AG04449 (cell line): ENCODE data around the gene PRPF19.
"Not testable (repeated sequence)": the region's sequence is repeated elsewhere in the genome, so short reads cannot be mapped to it uniquely, and the experiment has no call there.

Source experiments
- CTCF ChIA-PET: fragments of 350-600 bp; formaldehyde crosslinking; extraction: SDS; loops from one replicate; lab custom pipeline; 2021; ENCODE audit warnings: antibody characterized with exemption; lab: Yijun Ruan, JAX
- POLR2A ChIA-PET: fragments of 400-600, 350-600 bp; formaldehyde crosslinking; extraction: SDS; loops from one replicate; lab custom pipeline; 2020; ENCODE audit warnings: antibody characterized with exemption, inconsistent platforms; lab: Yijun Ruan, JAX
- DNase-seq: peaks from one replicate; pipeline ENCODE4 v3.0.0-alpha.2; 2010; ENCODE audit warnings: low read depth, low spot score
- H3K4me3 ChIP-seq: 2 replicates; pipeline ENCODE4 v1.5.1; 2011; ENCODE audit warnings: low read depth, mild to moderate bottlenecking, control low read depth, low read length
- CTCF ChIP-seq: IDR thresholded peaks from one replicate; pipeline ENCODE4 v1.5.1; 2011; ENCODE audit warnings: mild to moderate bottlenecking, moderate library complexity, low read length, control low read depth, inconsistent platforms; ENCODE audit not compliant: insufficient read depth; ENCODE audit errors: missing control alignments

PRPF19 gene

GRCh38 chr11:60910711-60911380 is 4.5 kb upstream of the PRPF19 start:
- ChIA-PET POLR2A (no interaction called here), CTCF (interaction anchor here (3.4 to 5.0 kb wide), 2 partner anchors 9 to 12 kb away, joined by 15 to 40 read pairs; no protein-coding TSS in a partner anchor)
- TF ChIP-seq CTCF, result no peak
- no peak for DNase-seq
- H3K4me3 ChIP-seq, result no peak overlapping the region

- no peak overlapping the region for H3K4me3 ChIP-seq
These were observed 3.9 kb upstream of the PRPF19 start for GRCh38 chr11:60910281-60910687.

GRCh38 chr11:60909680-60910280 is 3.4 kb upstream of the PRPF19 start:
- CTCF ChIA-PET, result interaction anchor here (2.6 kb wide), 1 partner anchor 10 kb away, joined by 17 read pairs; no protein-coding TSS in a partner anchor
- DNase-seq, POLR2A ChIA-PET, H3K4me3 ChIP-seq: not testable (repeated sequence)

More at GRCh38 chr11:60910281-60910687, 3.9 kb upstream of the PRPF19 start:
- TF ChIP-seq CTCF, result no peak
- CTCF ChIA-PET, result interaction anchor here (2.6 kb wide), 1 partner anchor 11 kb away, joined by 17 read pairs; no protein-coding TSS in a partner anchor
- POLR2A ChIA-PET, result no interaction called here
- no peak for DNase-seq

GRCh38 chr11:60908803-60909202 is 2.4 kb upstream of the PRPF19 start:
- no peak for TF ChIP-seq CTCF
- POLR2A ChIA-PET, result no interaction called here

GRCh38 chr11:60905551-60906113 is 753 bp downstream of the PRPF19 start:
- no peak for TF ChIP-seq CTCF
- peak overlapping the region; percentile 85 for H3K4me3 ChIP-seq
- ChIA-PET POLR2A (interaction anchor here (0.6 to 1.2 kb wide), 2 partner anchors 10 to 11 kb away, joined by 3 read pairs; no protein-coding TSS in a partner anchor), CTCF (interaction anchor here (0.9 to 26.0 kb wide), 11 partner anchors 9 to 281 kb away, joined by 3 to 1087 read pairs (median 8); partner anchors contain the start of gene CCDC86)
- no peak for DNase-seq

More at GRCh38 chr11:60908803-60909202, 2.4 kb upstream of the PRPF19 start:
- DNase-seq, result no peak
- CTCF ChIA-PET, result interaction anchor here (2.6 to 26.0 kb wide), 2 partner anchors 9 to 71 kb away, joined by 17 to 1087 read pairs; partner anchors contain the start of gene CCDC86
- H3K4me3 ChIP-seq, result no peak overlapping the region

GRCh38 chr11:60905047-60905446 is 1.3 kb downstream of the PRPF19 start:
- no peak for TF ChIP-seq CTCF
- peak overlapping the region; percentile 85 for H3K4me3 ChIP-seq
- ChIA-PET POLR2A (interaction anchor here (0.6 kb wide), 1 partner anchor 10 kb away, joined by 3 read pairs; no protein-coding TSS in a partner anchor), CTCF (interaction anchor here (0.9 to 26.0 kb wide), 12 partner anchors 8 to 225 kb away, joined by 3 to 1087 read pairs (median 6); partner anchors contain the start of genes CCDC86 and TMEM109)
- DNase-seq, result no peak
